ENCODE results near the gene SDHA. TPM values are rescaled to one million over a fixed set of nuclear protein-coding genes. Genes with fewer than 3 reads are reported as not detected.
"Not testable (repeated sequence)": the region's sequence is repeated elsewhere in the genome, so short reads cannot be mapped to it uniquely, and the experiment has no call there.

Gene SDHA
- total and polyA plus RNA-seq, 9 of the 15 experiments (the other 6 are each of a cell fraction or from before 2014, with no cell fraction given), result 82.9 to 191 (median 130) TPM

- BruUV-seq (replicated peaks); H3K4me3 ChIP-seq; DNase-seq (ENCODE audit: extremely low read depth in 1 of 4, low spot score in 3 of 4); H2AFZ ChIP-seq (ENCODE audit: low read depth, low read length); H3K27me3 ChIP-seq (ENCODE audit: control insufficient read depth in 2 of 2, insufficient read depth in 2 of 2, low read length in 2 of 2); CTCF ChIA-PET (ENCODE audit: low intra/inter-chr PET ratio); H3K27ac ChIP-seq (ENCODE audit: extremely low read depth, low read depth, low read length); H4K20me1 ChIP-seq (replicated peaks; ENCODE audit: control insufficient read depth, insufficient read depth, low read length); intact Hi-C loops (cut with micrococcal nuclease); H3K9ac ChIP-seq (ENCODE audit: insufficient read depth in 1 of 2, low read depth in 2 of 2, low read length in 2 of 2); H3K9me1 ChIP-seq (ENCODE audit: control insufficient read depth, insufficient read depth, low read length); H3K4me2 ChIP-seq (ENCODE audit: insufficient read depth, low read length); H3K4me1 ChIP-seq (replicated peaks in 1 of 2; ENCODE audit: control insufficient read depth in 2 of 2, insufficient read depth in 2 of 2, low read length in 2 of 2); H3K9me3 ChIP-seq (replicated peaks; ENCODE audit: control insufficient read depth, insufficient read depth, low read depth, low read length); in situ Hi-C loops (cut with MboI); ATAC-seq; FAIRE-seq: not testable (repeated sequence)
- H3K36me3 ChIP-seq (ENCODE audit: control insufficient read depth, insufficient read depth, low read length), result peaks cover 57% of the 10 kb centered on the region
- TF ChIP-seq RBFOX2 (IDR thresholded peaks at IDR 0.05; ENCODE audit: low read depth, low read length) (0 out of 2 replicates have a peak, but pooled peaks have one; percentile 11), POLR2G (IDR thresholded peaks at IDR 0.05; ENCODE audit: low read depth, low read length) (0 out of 2 replicates have a peak, but pooled peaks have one; percentile 42)
- peaks cover 81% of the 10 kb centered on the region for H3K79me2 ChIP-seq (ENCODE audit: control insufficient read depth, insufficient read depth, low read length)
- WGBS (ENCODE audit: insufficient coverage, low coverage, missing lambda C conversion rate), result 82% methylated on average over 13 of the region's 14 CpGs
- POLR2A ChIA-PET, result interaction anchor here (0.6 to 1.7 kb wide), 2 partner anchors 8 to 72 kb away, joined by 3 to 7 read pairs; no protein-coding TSS in a partner anchor
Measured at GRCh38 chr5:279051-279665, 61.0 kb downstream of the SDHA start.

- Histone ChIP-seq H2AFZ (ENCODE audit: low read depth, low read length) (no peak overlapping the region), H3K79me2 (ENCODE audit: control insufficient read depth, insufficient read depth, low read length) (peaks cover 76% of the 10 kb centered on the region), H3K4me2 (ENCODE audit: insufficient read depth, low read length) (no peak overlapping the region), H3K9ac (ENCODE audit: insufficient read depth in 1 of 2, low read depth in 2 of 2, low read length in 2 of 2) (no peak overlapping the region), H3K9me1 (ENCODE audit: control insufficient read depth, insufficient read depth, low read length) (no peaks in the 10 kb centered on the region), H3K36me3 (ENCODE audit: control insufficient read depth, insufficient read depth, low read length) (peaks cover 49% of the 10 kb centered on the region; the same call in 2 of the 3 replicates), H3K27me3 (ENCODE audit: control insufficient read depth in 2 of 2, insufficient read depth in 2 of 2, low read length in 2 of 2) (no peaks in the 10 kb centered on the region), H3K4me3 (no peak overlapping the region), H3K27ac (ENCODE audit: extremely low read depth, low read depth, low read length) (no peak overlapping the region), H4K20me1 (replicated peaks; ENCODE audit: control insufficient read depth, insufficient read depth, low read length) (peaks cover 10% of the 10 kb centered on the region; the same call in 1 of the 2 replicates), H3K9me3 (replicated peaks; ENCODE audit: control insufficient read depth, insufficient read depth, low read depth, low read length) (no peaks in the 10 kb centered on the region), H3K4me1 (replicated peaks in 1 of 2; ENCODE audit: control insufficient read depth in 2 of 2, insufficient read depth in 2 of 2, low read length in 2 of 2) (peaks cover 0 to 4% of the 10 kb centered on the region in 2 experiments; a peak in 1 of 5 replicates)
- DNase-seq (ENCODE audit: extremely low read depth in 1 of 4, low spot score in 3 of 4), result no peak
- FAIRE-seq, result no peak
- in situ Hi-C loops (cut with MboI), result no loop called here
- ChIA-PET CTCF (ENCODE audit: low intra/inter-chr PET ratio) (no interaction called here), POLR2A (interaction anchor here (0.9 to 5.8 kb wide), 5 partner anchors 8 to 62 kb away, joined by 3 to 45 read pairs (median 5); partner anchors contain the start of gene PDCD6)
- intact Hi-C loops (cut with micrococcal nuclease), result no loop called here
- no TSS peak for BruUV-seq (replicated peaks)
- no peak for ATAC-seq
- TF ChIP-seq ESRRB (CRISPR knock-in tag; IDR thresholded peaks at IDR 0.05; ENCODE audit: borderline replicate concordance) (no peak), PTRF (tag; IDR thresholded peaks at IDR 0.05) (no peak), TCF7L2 (IDR thresholded peaks at IDR 0.05; ENCODE audit: low read depth, low read length) (no peak), RBFOX2 (IDR thresholded peaks at IDR 0.05; ENCODE audit: low read depth, low read length) (0 out of 2 replicates have a peak, but pooled peaks have one; percentile 17)
- 90% methylated on average over 14 of the region's 14 CpGs for WGBS (ENCODE audit: insufficient coverage, low coverage, missing lambda C conversion rate)
Measured at GRCh38 chr5:285991-286557, 68.0 kb downstream of the SDHA start.

- H3K4me3 ChIP-seq; BruUV-seq (replicated peaks); H3K4me2 ChIP-seq (ENCODE audit: insufficient read depth, low read length); CTCF ChIA-PET (ENCODE audit: low intra/inter-chr PET ratio); H3K9me1 ChIP-seq (ENCODE audit: control insufficient read depth, insufficient read depth, low read length); H3K27me3 ChIP-seq (ENCODE audit: control insufficient read depth in 2 of 2, insufficient read depth in 2 of 2, low read length in 2 of 2); H3K9me3 ChIP-seq (replicated peaks; ENCODE audit: control insufficient read depth, insufficient read depth, low read depth, low read length); H3K4me1 ChIP-seq (replicated peaks in 1 of 2; ENCODE audit: control insufficient read depth in 2 of 2, insufficient read depth in 2 of 2, low read length in 2 of 2); H3K27ac ChIP-seq (ENCODE audit: extremely low read depth, low read depth, low read length); ATAC-seq; H2AFZ ChIP-seq (ENCODE audit: low read depth, low read length); H4K20me1 ChIP-seq (replicated peaks; ENCODE audit: control insufficient read depth, insufficient read depth, low read length); FAIRE-seq; DNase-seq (ENCODE audit: extremely low read depth in 1 of 4, low spot score in 3 of 4); H3K9ac ChIP-seq (ENCODE audit: insufficient read depth in 1 of 2, low read depth in 2 of 2, low read length in 2 of 2); intact Hi-C loops (cut with micrococcal nuclease): not testable (repeated sequence)
- in situ Hi-C loops (cut with MboI), result loop anchor here (5.0 kb wide), 1 partner anchor 1322 kb away; no protein-coding TSS in a partner anchor
- Histone ChIP-seq H3K36me3 (ENCODE audit: control insufficient read depth, insufficient read depth, low read length) (peaks cover 36% of the 10 kb centered on the region; the same call in 2 of the 3 replicates), H3K79me2 (ENCODE audit: control insufficient read depth, insufficient read depth, low read length) (peaks cover 42% of the 10 kb centered on the region)
- POLR2A ChIA-PET, result interaction anchor here (0.9 kb wide), 1 partner anchor 9 kb away, joined by 3 read pairs; no protein-coding TSS in a partner anchor
- WGBS (ENCODE audit: insufficient coverage, low coverage, missing lambda C conversion rate), result 93% methylated on average over 13 of the region's 13 CpGs
Measured at GRCh38 chr5:290200-290599, 72.1 kb downstream of the SDHA start.

All from K562 (cell line).